ENCODE measurements around the gene PTPRF.
A peak's percentile ranks its signal among the peaks of the same experiment; 100 is the strongest.

PTPRF gene

GRCh38 chr1:43577655-43578542, 47.2 kb downstream of the PTPRF start:
- DNase-seq (ENCODE audit: low read depth in 2 of 2), result no peak

GRCh38 chr1:43580039-43580438, 49.4 kb downstream of the PTPRF start:
- no peak for DNase-seq (ENCODE audit: low read depth in 2 of 2)

- DNase-seq (ENCODE audit: low read depth in 2 of 2), result peak; percentile 37 to 38
Observed at GRCh38 chr1:43582162-43582566, 51.5 kb downstream of the PTPRF start.

- DNase-seq (ENCODE audit: low read depth in 2 of 2), result no peak
Observed at GRCh38 chr1:43583058-43583457, 52.4 kb downstream of the PTPRF start.

GRCh38 chr1:43584204-43584603, 53.5 kb downstream of the PTPRF start:
- no peak for DNase-seq (ENCODE audit: low read depth in 2 of 2)

- DNase-seq (ENCODE audit: low read depth in 2 of 2), result no peak
Observed at GRCh38 chr1:43585557-43585956, 54.9 kb downstream of the PTPRF start.

GRCh38 chr1:43586136-43586731, 55.6 kb downstream of the PTPRF start:
- no peak for DNase-seq (ENCODE audit: low read depth in 2 of 2)

GRCh38 chr1:43587001-43587400, 56.3 kb downstream of the PTPRF start:
- no peak for DNase-seq (ENCODE audit: low read depth in 2 of 2)

- DNase-seq (ENCODE audit: low read depth in 2 of 2), result no peak
Observed at GRCh38 chr1:43587594-43587993, 56.9 kb downstream of the PTPRF start.

GRCh38 chr1:43588592-43588991, 57.9 kb downstream of the PTPRF start:
- no peak for DNase-seq (ENCODE audit: low read depth in 2 of 2)

- DNase-seq (ENCODE audit: low read depth in 2 of 2), result no peak
Observed at GRCh38 chr1:43590388-43590925, 59.8 kb downstream of the PTPRF start.

- no peak for DNase-seq (ENCODE audit: low read depth in 2 of 2)
Observed at GRCh38 chr1:43591181-43591580, 60.5 kb downstream of the PTPRF start.

- DNase-seq (ENCODE audit: low read depth in 2 of 2), result no peak
Observed at GRCh38 chr1:43592051-43592665, 61.5 kb downstream of the PTPRF start.

- DNase-seq (ENCODE audit: low read depth in 2 of 2), result no peak
Observed at GRCh38 chr1:43592974-43593683, 62.4 kb downstream of the PTPRF start.

GRCh38 chr1:43596579-43596978, 65.9 kb downstream of the PTPRF start:
- DNase-seq (ENCODE audit: low read depth in 2 of 2), result no peak

GRCh38 chr1:43597028-43597427, 66.3 kb downstream of the PTPRF start:
- DNase-seq (ENCODE audit: low read depth in 2 of 2), result no peak

GRCh38 chr1:43597721-43598120, 67.0 kb downstream of the PTPRF start:
- no peak for DNase-seq (ENCODE audit: low read depth in 2 of 2)

GRCh38 chr1:43598622-43599021, 67.9 kb downstream of the PTPRF start:
- no peak for DNase-seq (ENCODE audit: low read depth in 2 of 2)

- DNase-seq (ENCODE audit: low read depth in 2 of 2), result no peak
Observed at GRCh38 chr1:43600033-43601020, 69.6 kb downstream of the PTPRF start.

- no peak for DNase-seq (ENCODE audit: low read depth in 2 of 2)
Observed at GRCh38 chr1:43602990-43603389, 72.3 kb downstream of the PTPRF start.

- DNase-seq (ENCODE audit: low read depth in 2 of 2), result no peak
Observed at GRCh38 chr1:43604192-43604591, 73.5 kb downstream of the PTPRF start.
